Activated CD8-positive, alpha-beta memory T cell treated with anti-CD3 and anti-CD28 coated beads, Interleukin-2, amount 50 U/mL, for 1 hour (primary cell): ENCODE data around the gene SKA1.
"Not testable (repeated sequence)": the region's sequence is repeated elsewhere in the genome, so short reads cannot be mapped to it uniquely, and the experiment has no call there.

ENCODE experiments used
- DNase-seq: peaks from one replicate; pipeline ENCODE4 v3.0.0-alpha.2; 2020; ENCODE audit errors: extremely low read depth

Gene SKA1

GRCh38 chr18:50395093-50395492 lies 20.2 kb downstream of the SKA1 start:
- DNase-seq = no peak

- DNase-seq = no peak
These were observed 21.3 kb downstream of the SKA1 start for GRCh38 chr18:50396005-50396660.

GRCh38 chr18:50397023-50397422 lies 22.2 kb downstream of the SKA1 start:
- DNase-seq = no peak

GRCh38 chr18:50398099-50398498 lies 23.3 kb downstream of the SKA1 start:
- no peak for DNase-seq

GRCh38 chr18:50398947-50399346 lies 24.1 kb downstream of the SKA1 start:
- no peak for DNase-seq

- DNase-seq = no peak
These were observed 24.7 kb downstream of the SKA1 start for GRCh38 chr18:50399582-50399981.

GRCh38 chr18:50400438-50400837 lies 25.6 kb downstream of the SKA1 start:
- DNase-seq = not testable (repeated sequence)

GRCh38 chr18:50401295-50401694 lies 26.4 kb downstream of the SKA1 start:
- no peak for DNase-seq

- DNase-seq = no peak
These were observed 27.0 kb downstream of the SKA1 start for GRCh38 chr18:50401888-50402287.

GRCh38 chr18:50404752-50405581 lies 30.1 kb downstream of the SKA1 start:
- DNase-seq = not testable (repeated sequence)

GRCh38 chr18:50405582-50406271 lies 30.9 kb downstream of the SKA1 start:
- DNase-seq = no peak

GRCh38 chr18:50409236-50409635 lies 34.4 kb downstream of the SKA1 start:
- DNase-seq = no peak

- DNase-seq = no peak
These were observed 35.2 kb downstream of the SKA1 start for GRCh38 chr18:50410008-50410407.

- DNase-seq = no peak
These were observed 36.0 kb downstream of the SKA1 start for GRCh38 chr18:50410894-50411293.

- not testable (repeated sequence) for DNase-seq
These were observed 42.0 kb downstream of the SKA1 start for GRCh38 chr18:50416832-50417231.

- not testable (repeated sequence) for DNase-seq
These were observed 42.9 kb downstream of the SKA1 start for GRCh38 chr18:50417705-50418104.

- no peak for DNase-seq
These were observed 43.8 kb downstream of the SKA1 start for GRCh38 chr18:50418650-50419049.

- no peak for DNase-seq
These were observed 47.5 kb downstream of the SKA1 start for GRCh38 chr18:50422286-50422898.

- DNase-seq = no peak
These were observed 50.2 kb downstream of the SKA1 start for GRCh38 chr18:50424877-50425690.

- no peak for DNase-seq
These were observed 53.0 kb downstream of the SKA1 start for GRCh38 chr18:50427896-50428295.

GRCh38 chr18:50428531-50429206 lies 53.8 kb downstream of the SKA1 start:
- no peak for DNase-seq
